AG09309 (cell line): Measurements from ENCODE around the gene GLTP.
"Not testable (repeated sequence)": the region's sequence is repeated elsewhere in the genome, so short reads cannot be mapped to it uniquely, and the experiment has no call there.

ENCODE experiments used
- DNase-seq: peaks from one replicate; pipeline ENCODE4 v3.0.0-alpha.2; 2010; ENCODE audit warnings: low read depth
- H3K4me3 ChIP-seq: 2 replicates; pipeline ENCODE4 v1.5.1; 2011; ENCODE audit warnings: mild to moderate bottlenecking, low read depth, low read length, moderate library complexity; ENCODE audit not compliant: control insufficient read depth
- CTCF ChIP-seq: IDR thresholded peaks from 2 replicates; pipeline ENCODE4 v1.5.1; 2011; ENCODE audit warnings: mild to moderate bottlenecking, low read depth, low read length, inconsistent platforms; ENCODE audit not compliant: insufficient read depth, control insufficient read depth; ENCODE audit errors: missing control alignments

GLTP gene

GRCh38 chr12:109861689-109862314, 18.5 kb downstream of the GLTP start:
- no peak for DNase-seq
- TF ChIP-seq CTCF, result no peak

GRCh38 chr12:109860977-109861376, 19.4 kb downstream of the GLTP start:
- H3K4me3 ChIP-seq, result no peak overlapping the region
- DNase-seq, result no peak
- no peak for TF ChIP-seq CTCF

More at GRCh38 chr12:109861689-109862314, 18.5 kb downstream of the GLTP start:
- no peak overlapping the region for H3K4me3 ChIP-seq

- no peak for DNase-seq
Measured at GRCh38 chr12:109858764-109859163, 21.6 kb downstream of the GLTP start.

GRCh38 chr12:109857715-109858114, 22.6 kb downstream of the GLTP start:
- DNase-seq, result no peak
- no peak overlapping the region for H3K4me3 ChIP-seq
- no peak for TF ChIP-seq CTCF

More at GRCh38 chr12:109858764-109859163, 21.6 kb downstream of the GLTP start:
- no peak for TF ChIP-seq CTCF
- H3K4me3 ChIP-seq, result no peak overlapping the region

- no peak for DNase-seq
- H3K4me3 ChIP-seq, result no peak overlapping the region
- TF ChIP-seq CTCF, result no peak
Measured at GRCh38 chr12:109855377-109855776, 25.0 kb downstream of the GLTP start.

- DNase-seq, H3K4me3 ChIP-seq: not testable (repeated sequence)
Measured at GRCh38 chr12:109850518-109850917, 29.8 kb downstream of the GLTP start.

GRCh38 chr12:109847142-109847735, 33.1 kb downstream of the GLTP start:
- no peak overlapping the region for H3K4me3 ChIP-seq
- no peak for TF ChIP-seq CTCF
- no peak for DNase-seq
